Measurements from ENCODE around the gene KRTAP12-3. TPM values are rescaled to one million over a fixed set of nuclear protein-coding genes. Genes with fewer than 3 reads are reported as not detected.
"Not testable (repeated sequence)": the region's sequence is repeated elsewhere in the genome, so short reads cannot be mapped to it uniquely, and the experiment has no call there.

KRTAP12-3 gene
- polyA plus RNA-seq, 2 donors: not detected

DNA sequence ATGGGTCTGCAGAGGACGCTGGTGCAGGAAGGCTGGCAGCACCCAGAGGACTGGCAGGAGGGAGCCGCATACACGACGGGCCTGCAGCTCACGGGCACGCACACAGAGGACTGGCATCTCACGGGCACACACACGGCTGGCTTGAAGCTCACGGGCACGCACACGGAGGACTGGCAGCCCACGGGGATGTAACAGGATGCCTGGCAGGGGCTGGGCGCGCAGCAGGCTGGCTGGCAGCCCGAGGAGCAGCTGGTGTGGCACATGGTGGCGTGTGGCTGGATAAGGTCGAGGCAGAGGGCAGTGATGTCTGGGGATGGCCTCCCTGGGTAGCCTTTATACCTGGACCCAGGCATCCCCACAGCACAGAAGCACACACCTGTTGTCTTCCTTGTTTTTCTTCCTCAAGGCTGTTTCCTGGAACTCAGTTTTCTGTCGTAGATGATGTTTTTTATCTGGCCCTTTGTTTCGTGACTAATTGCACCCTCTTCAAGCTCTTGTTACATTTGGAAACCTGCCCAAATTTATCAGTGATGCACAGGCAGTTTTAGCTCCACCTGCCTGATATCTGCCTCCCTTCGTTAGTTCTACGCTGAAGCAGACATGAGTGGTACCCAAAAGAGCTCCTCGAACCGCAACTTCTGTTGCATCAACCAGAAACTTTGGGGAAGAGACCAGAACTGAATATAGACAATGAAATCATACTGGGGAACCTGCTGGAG lies 24.3 kb downstream of the KRTAP12-3 start, which contains the start of gene KRTAP12-1:
KRTAP12-1 (minus strand) TSS at position 303 of the 719 bp plus-strand sequence; CDS start at position 263, 40 bp downstream.
- no peak within 1 kb of the TSS for H3K4me3 ChIP-seq (ENCODE audit: low read depth in 1 of 2, low read length in 2 of 2)
- H3K27ac ChIP-seq (ENCODE audit: low read depth in 2 of 2, low read length in 1 of 2): no peak within 1 kb of the TSS
- H3K36me3 ChIP-seq (ENCODE audit: control insufficient read depth in 2 of 2, insufficient read depth in 2 of 2, low read length in 1 of 2): no peaks in the 10 kb centered on the region
- WGBS, 2 donors: 71 to 79% methylated on average over 23 of the region's 23 CpGs
- H3K9me3 ChIP-seq (ENCODE audit: control insufficient read depth in 2 of 2, insufficient read depth in 1 of 2, low read depth in 1 of 2, low read length in 1 of 2): no peaks in the 10 kb centered on the region
- no peaks in the 10 kb centered on the region for H3K4me1 ChIP-seq (ENCODE audit: control insufficient read depth in 2 of 2, insufficient read depth in 2 of 2, low read length in 1 of 2)
- H3K27me3 ChIP-seq (ENCODE audit: control insufficient read depth in 1 of 2, insufficient read depth in 2 of 2, low read length in 2 of 2): no peaks in the 10 kb centered on the region

DNA sequence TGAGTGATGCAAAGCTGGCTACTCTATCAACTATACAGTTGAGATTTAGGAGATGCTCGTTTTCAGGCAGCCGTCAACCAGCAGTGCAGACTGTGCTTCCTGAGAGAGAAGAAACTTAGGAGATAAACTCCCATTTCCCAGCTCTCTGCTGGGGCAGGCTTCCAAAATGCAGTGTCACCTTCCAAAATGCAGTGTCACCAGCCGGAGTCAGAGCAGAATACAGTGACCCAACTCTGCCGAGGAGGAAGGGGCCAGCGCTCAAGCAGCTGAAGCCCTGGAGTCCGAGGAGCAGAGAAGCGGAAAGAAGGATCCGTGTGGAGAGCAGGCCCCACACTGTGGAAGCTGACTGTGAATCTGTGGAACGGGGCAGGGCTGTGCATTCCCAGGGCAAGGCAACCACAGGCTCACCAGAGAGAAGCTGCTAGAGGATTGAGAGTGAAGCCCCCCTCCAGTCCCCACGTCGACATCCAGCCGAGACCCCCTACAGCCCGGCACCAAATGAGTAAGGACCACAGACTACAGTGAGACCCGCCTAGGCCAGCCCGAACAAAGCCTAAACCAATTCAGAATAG lies 24.9 kb downstream of the KRTAP12-3 start:
- Histone ChIP-seq H3K9me3 (ENCODE audit: control insufficient read depth in 2 of 2, insufficient read depth in 1 of 2, low read depth in 1 of 2, low read length in 1 of 2) (no peaks in the 10 kb centered on the region), H3K4me1 (ENCODE audit: control insufficient read depth in 2 of 2, insufficient read depth in 2 of 2, low read length in 1 of 2) (no peaks in the 10 kb centered on the region), H3K27me3 (ENCODE audit: control insufficient read depth in 1 of 2, insufficient read depth in 2 of 2, low read length in 2 of 2) (no peaks in the 10 kb centered on the region), H3K36me3 (ENCODE audit: control insufficient read depth in 2 of 2, insufficient read depth in 2 of 2, low read length in 1 of 2) (no peaks in the 10 kb centered on the region), H3K27ac (ENCODE audit: low read depth in 2 of 2, low read length in 1 of 2) (no peak overlapping the region), H3K4me3 (ENCODE audit: low read depth in 1 of 2, low read length in 2 of 2) (no peak overlapping the region)
- 82% methylated on average over 15 of the region's 15 CpGs for WGBS, 2 donors

DNA sequence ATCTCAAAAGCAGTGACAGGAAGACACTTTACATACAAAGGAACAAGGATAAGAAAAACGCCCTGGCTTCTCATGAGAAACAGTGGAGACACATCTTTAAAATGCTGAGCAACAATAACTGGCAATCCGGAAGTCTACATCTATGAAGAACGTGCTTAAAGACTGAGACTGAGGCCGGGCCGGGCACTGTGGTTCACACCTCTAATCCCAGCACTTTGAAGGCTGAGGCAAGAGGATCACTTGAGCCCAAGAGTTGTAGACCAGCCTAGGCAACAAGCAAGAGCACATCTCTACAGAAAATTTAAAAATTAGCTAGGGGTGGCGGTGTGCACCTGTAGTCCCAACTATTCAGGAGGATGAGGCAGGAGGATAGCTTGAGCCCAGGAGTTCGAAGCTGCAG lies 26.3 kb downstream of the KRTAP12-3 start:
- Histone ChIP-seq H3K9me3 (ENCODE audit: control insufficient read depth in 2 of 2, insufficient read depth in 1 of 2, low read depth in 1 of 2, low read length in 1 of 2) (no peaks in the 10 kb centered on the region), H3K36me3 (ENCODE audit: control insufficient read depth in 2 of 2, insufficient read depth in 2 of 2, low read length in 1 of 2) (no peaks in the 10 kb centered on the region), H3K4me3 (ENCODE audit: low read depth in 1 of 2, low read length in 2 of 2) (no peak overlapping the region), H3K27ac (ENCODE audit: low read depth in 2 of 2, low read length in 1 of 2) (no peak overlapping the region), H3K27me3 (ENCODE audit: control insufficient read depth in 1 of 2, insufficient read depth in 2 of 2, low read length in 2 of 2) (peaks cover 0 to 2% of the 10 kb centered on the region in 2 donors), H3K4me1 (ENCODE audit: control insufficient read depth in 2 of 2, insufficient read depth in 2 of 2, low read length in 1 of 2) (no peaks in the 10 kb centered on the region)
- 74 to 84% methylated on average over 7 of the region's 7 CpGs for WGBS, 2 donors

DNA sequence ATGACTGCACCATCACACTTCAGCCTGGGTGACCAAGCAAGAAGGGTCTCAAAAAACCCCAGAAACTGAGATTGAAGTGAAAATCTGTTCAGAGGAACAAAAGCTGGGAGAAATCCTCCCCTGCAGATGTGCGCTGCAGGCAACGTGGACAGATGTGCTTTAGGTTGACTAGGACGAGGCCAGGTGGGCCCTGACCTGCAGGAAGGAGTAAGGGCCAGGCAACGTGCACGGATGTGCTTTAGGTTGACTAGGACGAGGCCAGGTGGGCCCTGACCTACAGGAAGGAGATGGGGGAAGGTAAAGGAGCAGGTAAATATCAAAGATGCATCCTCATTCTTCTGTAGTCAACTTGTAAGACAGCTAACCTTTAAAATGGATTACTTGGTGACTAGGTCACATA lies 26.8 kb downstream of the KRTAP12-3 start:
- Histone ChIP-seq H3K9me3 (ENCODE audit: control insufficient read depth in 2 of 2, insufficient read depth in 1 of 2, low read depth in 1 of 2, low read length in 1 of 2) (no peaks in the 10 kb centered on the region), H3K4me3 (ENCODE audit: low read depth in 1 of 2, low read length in 2 of 2) (no peak overlapping the region), H3K27ac (ENCODE audit: low read depth in 2 of 2, low read length in 1 of 2) (no peak overlapping the region), H3K27me3 (ENCODE audit: control insufficient read depth in 1 of 2, insufficient read depth in 2 of 2, low read length in 2 of 2) (peaks cover 0 to 2% of the 10 kb centered on the region in 2 donors), H3K4me1 (ENCODE audit: control insufficient read depth in 2 of 2, insufficient read depth in 2 of 2, low read length in 1 of 2) (no peaks in the 10 kb centered on the region), H3K36me3 (ENCODE audit: control insufficient read depth in 2 of 2, insufficient read depth in 2 of 2, low read length in 1 of 2) (no peaks in the 10 kb centered on the region)
- WGBS, 2 donors: 64 to 68% methylated on average over 6 of the region's 6 CpGs

DNA sequence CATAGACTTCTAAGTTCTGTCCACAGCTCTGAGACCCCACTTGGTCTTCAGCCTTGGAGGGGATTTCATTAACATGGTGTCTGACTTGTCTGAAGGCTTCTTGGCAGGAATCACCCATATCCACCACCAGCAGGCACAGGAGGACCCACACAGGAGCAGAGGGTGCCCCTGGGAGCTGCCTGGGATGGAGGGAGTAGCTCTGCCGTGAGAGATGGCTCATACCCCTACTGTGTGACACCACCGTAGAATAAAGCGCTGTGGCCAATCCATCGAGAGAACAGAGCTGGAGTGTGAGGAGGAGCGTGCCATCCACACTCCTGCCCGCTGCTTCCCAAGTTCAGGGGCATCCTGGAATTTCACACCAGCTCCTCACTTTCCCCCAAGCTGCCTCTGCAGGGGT lies 27.3 kb downstream of the KRTAP12-3 start:
- H3K4me3 ChIP-seq (ENCODE audit: low read depth in 1 of 2, low read length in 2 of 2); H3K9me3 ChIP-seq (ENCODE audit: control insufficient read depth in 2 of 2, insufficient read depth in 1 of 2, low read depth in 1 of 2, low read length in 1 of 2); H3K36me3 ChIP-seq (ENCODE audit: control insufficient read depth in 2 of 2, insufficient read depth in 2 of 2, low read length in 1 of 2); H3K4me1 ChIP-seq (ENCODE audit: control insufficient read depth in 2 of 2, insufficient read depth in 2 of 2, low read length in 1 of 2); H3K27ac ChIP-seq (ENCODE audit: low read depth in 2 of 2, low read length in 1 of 2); H3K27me3 ChIP-seq (ENCODE audit: control insufficient read depth in 1 of 2, insufficient read depth in 2 of 2, low read length in 2 of 2): not testable (repeated sequence)
- WGBS, 2 donors: 74 to 82% methylated on average over 6 of the region's 6 CpGs

DNA sequence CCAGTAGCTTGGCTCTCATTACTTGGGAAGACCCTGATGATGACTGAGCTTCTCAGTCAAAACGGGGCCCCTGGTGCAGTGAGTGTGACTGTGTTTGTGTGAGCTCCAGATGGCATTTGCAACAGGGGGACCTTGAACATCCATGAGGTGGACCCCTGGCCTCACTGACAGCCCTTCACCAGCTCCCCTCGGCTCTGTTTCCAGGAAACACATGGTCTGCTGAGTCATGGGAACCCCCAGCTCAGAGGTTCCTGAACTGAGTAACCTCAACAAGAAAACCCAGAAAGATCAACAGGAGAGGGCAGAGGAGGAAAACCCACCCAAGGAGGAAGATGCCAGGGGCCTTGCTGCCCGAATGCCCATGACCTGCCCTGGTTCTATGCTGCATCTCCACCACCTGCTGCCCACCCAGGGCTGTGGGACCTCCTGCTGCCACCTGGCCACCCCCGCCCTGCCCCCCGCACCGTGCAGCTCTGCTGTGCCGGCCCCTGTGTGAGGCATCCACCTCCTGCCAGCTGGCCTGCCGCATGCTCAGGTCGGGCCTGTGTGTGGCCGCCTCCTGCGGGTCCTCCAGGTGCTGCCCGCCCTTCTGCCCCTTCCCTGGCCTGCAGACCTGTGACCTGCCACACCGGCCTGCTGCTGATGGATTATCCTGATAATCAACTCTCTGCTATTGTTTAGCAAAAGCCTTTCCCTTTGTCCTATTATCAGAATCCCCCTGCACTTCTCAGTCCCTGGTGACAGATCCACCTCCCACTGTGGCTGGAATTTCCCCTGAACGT lies 28.5 kb downstream of the KRTAP12-3 start:
- WGBS, 2 donors: 39 to 47% methylated on average over 13 to 14 of the region's 14 CpGs

DNA sequence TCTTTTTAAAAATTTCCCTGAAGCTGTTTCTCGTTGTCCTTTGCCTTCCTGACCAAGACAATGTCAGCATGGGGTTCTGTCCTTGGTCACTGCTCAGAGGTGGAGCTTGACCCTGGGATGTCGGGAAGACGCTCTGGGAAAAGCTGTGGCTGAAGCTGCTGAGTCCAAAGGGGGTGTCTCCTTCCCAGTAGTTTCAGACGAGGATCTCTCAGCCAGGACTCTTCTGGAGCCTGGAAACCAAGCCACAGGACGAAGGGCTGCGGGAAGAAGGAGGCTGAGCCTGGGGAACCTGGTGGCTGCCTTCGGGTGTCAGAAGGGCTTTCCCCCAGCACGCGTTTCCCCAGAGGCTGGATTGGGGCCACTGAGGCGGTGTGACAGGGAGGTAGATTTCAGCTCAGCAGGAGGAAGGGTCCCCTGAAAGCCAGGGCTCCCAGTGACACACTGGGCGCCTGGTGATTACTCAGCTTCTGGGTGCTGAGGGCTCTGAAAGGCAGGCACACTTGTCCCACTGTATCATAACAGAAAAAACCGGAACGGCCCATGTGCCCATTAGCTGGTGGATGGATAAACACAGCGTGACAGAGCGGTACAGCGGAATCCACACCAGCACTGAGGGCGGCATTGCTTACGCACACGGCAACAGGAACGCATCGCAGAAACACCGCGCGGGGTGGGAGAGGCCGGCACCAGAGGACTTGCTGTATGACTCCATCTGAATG lies 29.3 kb downstream of the KRTAP12-3 start:
- Histone ChIP-seq H3K4me1 (ENCODE audit: control insufficient read depth in 2 of 2, insufficient read depth in 2 of 2, low read length in 1 of 2) (no peaks in the 10 kb centered on the region), H3K36me3 (ENCODE audit: control insufficient read depth in 2 of 2, insufficient read depth in 2 of 2, low read length in 1 of 2) (no peaks in the 10 kb centered on the region), H3K4me3 (ENCODE audit: low read depth in 1 of 2, low read length in 2 of 2) (no peak overlapping the region), H3K9me3 (ENCODE audit: control insufficient read depth in 2 of 2, insufficient read depth in 1 of 2, low read depth in 1 of 2, low read length in 1 of 2) (no peaks in the 10 kb centered on the region), H3K27me3 (ENCODE audit: control insufficient read depth in 1 of 2, insufficient read depth in 2 of 2, low read length in 2 of 2) (peaks cover 0 to 2% of the 10 kb centered on the region in 2 donors), H3K27ac (ENCODE audit: low read depth in 2 of 2, low read length in 1 of 2) (no peak overlapping the region)
- 60 to 62% methylated on average over 25 of the region's 25 CpGs for WGBS, 2 donors

More for the DNA sequence above, 28.5 kb downstream of the KRTAP12-3 start:
- H3K9me3 ChIP-seq (ENCODE audit: control insufficient read depth in 2 of 2, insufficient read depth in 1 of 2, low read depth in 1 of 2, low read length in 1 of 2): no peaks in the 10 kb centered on the region
- H3K4me1 ChIP-seq (ENCODE audit: control insufficient read depth in 2 of 2, insufficient read depth in 2 of 2, low read length in 1 of 2): no peaks in the 10 kb centered on the region
- no peak overlapping the region for H3K4me3 ChIP-seq (ENCODE audit: low read depth in 1 of 2, low read length in 2 of 2)
- peaks cover 0 to 2% of the 10 kb centered on the region in 2 donors for H3K27me3 ChIP-seq (ENCODE audit: control insufficient read depth in 1 of 2, insufficient read depth in 2 of 2, low read length in 2 of 2)
- H3K36me3 ChIP-seq (ENCODE audit: control insufficient read depth in 2 of 2, insufficient read depth in 2 of 2, low read length in 1 of 2): no peaks in the 10 kb centered on the region
- H3K27ac ChIP-seq (ENCODE audit: low read depth in 2 of 2, low read length in 1 of 2): no peak overlapping the region

DNA sequence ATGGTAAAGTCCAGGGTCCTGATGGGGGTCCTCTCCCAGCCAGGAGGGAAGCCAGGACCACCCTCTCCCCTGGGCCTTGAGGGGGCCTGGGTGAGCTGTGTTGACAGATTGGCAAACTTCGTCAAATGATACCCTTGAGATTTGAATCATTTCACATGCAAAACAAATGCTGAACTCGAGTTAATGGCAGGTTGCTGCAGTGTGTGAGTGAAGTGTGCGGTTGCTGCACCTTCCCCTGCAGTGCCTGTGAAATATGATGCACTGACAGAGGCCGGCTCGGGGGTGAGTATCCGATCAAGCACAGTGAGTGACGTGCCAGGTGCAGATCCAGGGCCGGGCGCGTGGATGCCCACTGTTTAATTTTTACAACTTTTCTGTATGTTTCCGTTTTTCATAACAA lies 29.9 kb downstream of the KRTAP12-3 start:
- 41 to 56% methylated on average over 11 of the region's 11 CpGs for WGBS, 2 donors
- Histone ChIP-seq H3K9me3 (ENCODE audit: control insufficient read depth in 2 of 2, insufficient read depth in 1 of 2, low read depth in 1 of 2, low read length in 1 of 2) (no peaks in the 10 kb centered on the region), H3K4me3 (ENCODE audit: low read depth in 1 of 2, low read length in 2 of 2) (no peak overlapping the region), H3K27ac (ENCODE audit: low read depth in 2 of 2, low read length in 1 of 2) (no peak overlapping the region), H3K36me3 (ENCODE audit: control insufficient read depth in 2 of 2, insufficient read depth in 2 of 2, low read length in 1 of 2) (no peaks in the 10 kb centered on the region), H3K4me1 (ENCODE audit: control insufficient read depth in 2 of 2, insufficient read depth in 2 of 2, low read length in 1 of 2) (no peaks in the 10 kb centered on the region), H3K27me3 (ENCODE audit: control insufficient read depth in 1 of 2, insufficient read depth in 2 of 2, low read length in 2 of 2) (peaks cover 0 to 2% of the 10 kb centered on the region in 2 donors)

DNA sequence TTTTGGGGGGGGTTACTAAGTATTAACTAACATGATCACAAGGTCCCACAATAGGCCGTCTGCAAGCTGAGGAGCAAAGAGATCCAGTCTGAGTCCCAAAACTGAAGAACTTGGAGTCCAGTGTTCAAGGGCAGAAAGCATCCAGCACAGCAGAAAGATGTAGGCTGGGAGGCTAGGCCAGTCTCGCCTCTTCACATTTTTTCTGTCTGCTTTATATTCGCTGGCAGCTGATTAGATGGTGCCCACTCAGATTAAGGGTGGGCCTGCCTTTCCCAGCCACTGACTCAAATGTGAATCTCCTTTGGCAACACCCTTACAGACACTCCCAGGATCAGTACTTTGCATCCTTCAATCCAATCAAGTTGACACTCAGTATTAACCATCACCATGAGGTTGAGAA lies 32.0 kb downstream of the KRTAP12-3 start:
- not testable (repeated sequence) for H3K4me3 ChIP-seq (ENCODE audit: low read depth in 1 of 2, low read length in 2 of 2); H3K27me3 ChIP-seq (ENCODE audit: control insufficient read depth in 1 of 2, insufficient read depth in 2 of 2, low read length in 2 of 2); H3K27ac ChIP-seq (ENCODE audit: low read depth in 2 of 2, low read length in 1 of 2); H3K9me3 ChIP-seq (ENCODE audit: control insufficient read depth in 2 of 2, insufficient read depth in 1 of 2, low read depth in 1 of 2, low read length in 1 of 2); H3K36me3 ChIP-seq (ENCODE audit: control insufficient read depth in 2 of 2, insufficient read depth in 2 of 2, low read length in 1 of 2); H3K4me1 ChIP-seq (ENCODE audit: control insufficient read depth in 2 of 2, insufficient read depth in 2 of 2, low read length in 1 of 2)
- WGBS, 2 donors: 82 to 92% methylated on average over 3 of the region's 3 CpGs

Data from esophagus (tissue), 2 donors.